Sigmoid colon (tissue), 7 donors: Measurements from ENCODE around the gene ZNF718. TPM values are rescaled to one million over a fixed set of nuclear protein-coding genes. Genes with fewer than 3 reads are reported as not detected.
"Not testable (repeated sequence)": the region's sequence is repeated elsewhere in the genome, so short reads cannot be mapped to it uniquely, and the experiment has no call there.

Experiments used
- DNase-seq: peaks from one replicate; pipeline ENCODE4 v3.0.0-alpha.2; 2019
- H3K27ac ChIP-seq, 4 donors: fragments of 200-600 bp; sonication (generic); one replicate each; pipeline ENCODE4 v1.5.1; 2016 to 2019; ENCODE audit warnings: mild to moderate bottlenecking in 1 of 4
- H3K27me3 ChIP-seq, 3 donors: fragments of 200-600 bp; sonication (generic); one replicate each; pipeline ENCODE4 v1.5.1; 2019; ENCODE audit warnings: mild to moderate bottlenecking in 1 of 3
- H3K36me3 ChIP-seq, 4 donors: fragments of 200-600 bp; sonication (generic); one replicate each; pipeline ENCODE4 v1.5.1; 2016 to 2019
- H3K4me1 ChIP-seq, 4 donors: fragments of 200-600 bp; sonication (generic); one replicate each; pipeline ENCODE4 v1.5.1; 2017 to 2019
- H3K4me3 ChIP-seq, 4 donors: fragments of 200-600 bp; sonication (generic); one replicate each; pipeline ENCODE4 v1.5.1; 2017 to 2019; ENCODE audit warnings: mild to moderate bottlenecking in 2 of 4, moderate library complexity in 1 of 4
- H3K9me3 ChIP-seq, 4 donors: fragments of 200-600 bp in 3 of 4; sonication (generic) in 3 of 4; one replicate each; pipeline versions ENCODE4 v1.5.1 to v1.6.1; 2013 to 2019
- CTCF ChIP-seq, 4 experiments: fragments of 450-650 bp in 3 of 4; fragments of 200-600 bp in 1 of 4; IDR thresholded peaks; one replicate each; pipeline ENCODE4 v1.5.1; 2016 to 2019; ENCODE audit warnings: antibody characterized with exemption in 4 of 4, mild to moderate bottlenecking in 3 of 4, moderate library complexity in 2 of 4
- EP300 ChIP-seq, 4 donors: sonication (generic); formaldehyde crosslinking; IDR thresholded peaks; one replicate each; pipeline ENCODE4 v1.6.1; 2017; ENCODE audit warnings: antibody characterized with exemption in 4 of 4
- POLR2A ChIP-seq, 2 donors: fragments of 450-650 bp; IDR thresholded peaks; one replicate each; pipeline ENCODE4 v1.6.1; 2016; ENCODE audit warnings: antibody characterized with exemption in 2 of 2, mild to moderate bottlenecking in 2 of 2, moderate library complexity in 2 of 2
- POLR2AphosphoS5 ChIP-seq, 4 donors: sonication (generic); formaldehyde crosslinking; IDR thresholded peaks; one replicate each; pipeline ENCODE4 v1.6.1; 2017; ENCODE audit warnings: antibody characterized with exemption in 4 of 4
- WGBS, 2 donors: extraction: QIAGEN DNeasy Blood & Tissue Kit; methylation state at CpG; one replicate each; pipeline ENCODE4 v1.1.7; 2013; 5-methylcytosine and 5-hydroxymethylcytosine counted together
- intact Hi-C: fragments of 100-400 bp; cut with DNase I; formaldehyde crosslinking; loops from one replicate; pipeline ENCODE4 v1.15.1; 2023
- polyA plus RNA-seq, 3 donors: library from polyadenylated mRNA; stranded (reverse); fragments of 200-250 nt; gene quantifications; one replicate each; pipeline ENCODE4 v1.2.3, GENCODE V29; 2013
- total RNA-seq, 4 donors: library from RNA; depleted of rRNA; stranded (reverse); fragments of >200 nt; gene quantifications; one replicate each; pipeline ENCODE4 v1.1.0, GENCODE V29; 2016
- donor health status: healthy with polysubstance abuse.
- donor health status: Bipolar disorder and iron deficiency.
- donor health status: healthy.

Gene ZNF718
- total and polyA plus RNA-seq, 7 donors = 1.2 to 13.2 (median 7.7) TPM

GRCh38 chr4:173666-174314 lies 49.5 kb downstream of the ZNF718 start:
- Histone ChIP-seq H3K4me1 (no peaks in the 10 kb centered on the region), H3K27me3 (no peaks in the 10 kb centered on the region), H3K9me3 (peaks cover 31 to 69% (median 55%) of the 10 kb centered on the region in 4 donors), H3K4me3 (no peak overlapping the region), H3K36me3 (peaks cover 0 to 5% (median 2%) of the 10 kb centered on the region in 4 donors), H3K27ac (no peak overlapping the region)
- DNase-seq = no peak
- TF ChIP-seq EP300 (IDR thresholded peaks at IDR 0.05) = no peak
- TF ChIP-seq CTCF (IDR thresholded peaks at IDR 0.05) = no peak
- no peak for TF ChIP-seq POLR2A (IDR thresholded peaks at IDR 0.05)
- no peak for TF ChIP-seq POLR2AphosphoS5 (IDR thresholded peaks at IDR 0.05)
- 77 to 83% methylated on average over 7 of the region's 7 CpGs for WGBS, 2 donors
- intact Hi-C loops = no loop called here

GRCh38 chr4:175986-176385 lies 51.7 kb downstream of the ZNF718 start:
- intact Hi-C loops = no loop called here
- DNase-seq = no peak
- TF ChIP-seq EP300 (IDR thresholded peaks at IDR 0.05) (no peak), CTCF (IDR thresholded peaks at IDR 0.05) (no peak), POLR2AphosphoS5 (IDR thresholded peaks at IDR 0.05) (no peak), POLR2A (IDR thresholded peaks at IDR 0.05) (no peak)

GRCh38 chr4:176995-177394 lies 52.7 kb downstream of the ZNF718 start:
- Histone ChIP-seq H3K36me3 (no peaks in the 10 kb centered on the region), H3K9me3 (peaks cover 18 to 64% (median 46%) of the 10 kb centered on the region in 4 donors), H3K4me3 (no peak overlapping the region), H3K27ac (no peak overlapping the region), H3K27me3 (no peaks in the 10 kb centered on the region), H3K4me1 (no peaks in the 10 kb centered on the region)
- intact Hi-C loops = no loop called here
- no peak for DNase-seq
- 96 to 98% methylated on average over 1 of the region's 1 CpG for WGBS, 2 donors
- TF ChIP-seq POLR2AphosphoS5 (IDR thresholded peaks at IDR 0.05) (no peak), POLR2A (IDR thresholded peaks at IDR 0.05) (no peak), CTCF (IDR thresholded peaks at IDR 0.05) (no peak), EP300 (IDR thresholded peaks at IDR 0.05) (no peak)

More at GRCh38 chr4:175986-176385, 51.7 kb downstream of the ZNF718 start:
- H3K9me3 ChIP-seq = peaks cover 27 to 67% (median 53%) of the 10 kb centered on the region in 4 donors
- peaks cover 0 to 4% (median 2%) of the 10 kb centered on the region in 4 donors for H3K36me3 ChIP-seq
- no peaks in the 10 kb centered on the region for H3K4me1 ChIP-seq
- no peak overlapping the region for H3K27ac ChIP-seq
- H3K4me3 ChIP-seq = no peak overlapping the region
- H3K27me3 ChIP-seq = no peaks in the 10 kb centered on the region

GRCh38 chr4:182225-182624 lies 57.9 kb downstream of the ZNF718 start:
- WGBS, 2 donors = 99% methylated on average over 3 of the region's 3 CpGs
- H3K4me3 ChIP-seq, intact Hi-C loops, H3K27ac ChIP-seq, H3K27me3 ChIP-seq, DNase-seq, H3K36me3 ChIP-seq, H3K4me1 ChIP-seq: not testable (repeated sequence)
- peaks cover 5 to 48% (median 25%) of the 10 kb centered on the region in 4 donors for H3K9me3 ChIP-seq

GRCh38 chr4:188091-188490 lies 63.8 kb downstream of the ZNF718 start:
- H3K9me3 ChIP-seq = peaks cover 3 to 55% (median 16%) of the 10 kb centered on the region in 4 donors
- WGBS, 2 donors = 79 to 90% methylated on average over 3 of the region's 3 CpGs

GRCh38 chr4:195159-195558 lies 70.9 kb downstream of the ZNF718 start:
- WGBS, 2 donors = 47 to 72% methylated on average over 3 of the region's 3 CpGs

More at GRCh38 chr4:188091-188490, 63.8 kb downstream of the ZNF718 start:
- Histone ChIP-seq H3K4me3 (no peak overlapping the region), H3K36me3 (no peaks in the 10 kb centered on the region), H3K4me1 (no peaks in the 10 kb centered on the region), H3K27me3 (no peaks in the 10 kb centered on the region), H3K27ac (no peak overlapping the region)
- TF ChIP-seq POLR2A (IDR thresholded peaks at IDR 0.05) (no peak), CTCF (IDR thresholded peaks at IDR 0.05) (no peak), EP300 (IDR thresholded peaks at IDR 0.05) (no peak), POLR2AphosphoS5 (IDR thresholded peaks at IDR 0.05) (no peak)
- intact Hi-C loops = no loop called here
- DNase-seq = no peak

More at GRCh38 chr4:195159-195558, 70.9 kb downstream of the ZNF718 start:
- intact Hi-C loops, DNase-seq, H3K27me3 ChIP-seq, H3K4me1 ChIP-seq, H3K36me3 ChIP-seq, H3K27ac ChIP-seq, H3K4me3 ChIP-seq: not testable (repeated sequence)
- H3K9me3 ChIP-seq = peaks cover 0 to 39% (median 2%) of the 10 kb centered on the region in 4 donors
